GM18951 (cell line): ENCODE measurements around the gene SMOC2.
"Not testable (repeated sequence)": the region's sequence is repeated elsewhere in the genome, so short reads cannot be mapped to it uniquely, and the experiment has no call there.

Experiments
- POLR2A ChIP-seq: IDR thresholded peaks from 4 replicates; pipeline ENCODE4 v1.6.1; 2011; ENCODE audit warnings: mild to moderate bottlenecking; ENCODE audit not compliant: insufficient read length, insufficient read depth; ENCODE audit errors: extremely low read depth
- in situ Hi-C: fragments of 300-500 bp; cut with MboI; formaldehyde crosslinking; loops from one replicate; pipeline ENCODE4 v1.12.0; 2022; ENCODE audit warnings: low sequenced_read_pairs, mixed read lengths, inconsistent platforms; ENCODE audit not compliant: unreplicated experiment

The SMOC2 gene

GRCh38 chr6:168684906-168685305, 243.9 kb downstream of the SMOC2 start:
- no peak for TF ChIP-seq POLR2A
- in situ Hi-C loops: no loop called here

GRCh38 chr6:168686029-168686738, 245.2 kb downstream of the SMOC2 start:
- in situ Hi-C loops: no loop called here
- TF ChIP-seq POLR2A: no peak

DNA sequence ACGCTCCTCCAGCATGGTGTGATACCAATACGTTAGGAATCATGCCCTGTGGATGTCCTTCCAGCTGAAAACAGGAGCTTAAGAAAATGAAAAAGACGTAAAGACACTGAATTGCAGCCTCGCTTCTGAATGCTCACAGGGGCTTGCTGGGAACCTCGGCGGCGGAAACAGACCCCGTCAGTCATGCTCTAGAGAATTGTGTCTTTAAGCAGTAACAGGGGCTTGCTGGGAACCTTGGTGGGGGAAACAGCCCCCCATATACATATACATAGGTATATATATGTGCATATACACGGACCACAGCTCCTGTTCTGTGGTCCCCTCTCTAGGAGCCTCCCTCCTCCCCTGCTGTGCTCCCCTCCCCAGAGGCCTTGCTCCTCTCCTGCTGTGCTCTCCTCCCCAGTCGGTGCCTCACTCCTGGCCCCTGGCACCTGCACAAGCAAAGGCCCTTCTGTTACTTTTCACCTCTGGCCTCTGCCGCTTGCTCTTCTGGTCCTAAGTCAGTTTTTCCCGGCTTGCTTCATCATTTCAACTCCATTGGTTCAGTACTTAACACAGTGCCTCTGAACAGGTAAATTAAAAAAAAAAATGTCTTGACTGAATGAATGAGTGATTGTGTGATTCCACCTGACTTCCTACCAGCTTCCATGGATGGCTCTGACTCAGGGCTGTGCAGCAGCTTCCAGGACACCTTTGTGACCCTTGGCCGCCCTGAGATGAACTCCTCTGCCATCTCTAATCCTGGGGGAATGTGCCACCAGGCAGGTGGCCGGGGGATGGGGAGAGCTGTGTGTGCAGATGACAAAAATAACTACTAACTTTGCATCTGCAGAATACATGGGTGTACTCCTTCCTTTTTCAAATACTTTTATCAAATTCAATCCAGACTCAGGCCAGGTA, 246.1 kb downstream of the SMOC2 start:
- in situ Hi-C loops: no loop called here
- no peak for TF ChIP-seq POLR2A

- in situ Hi-C loops: no loop called here
- TF ChIP-seq POLR2A: no peak
Observed at GRCh38 chr6:168690271-168690670, 249.3 kb downstream of the SMOC2 start.

DNA sequence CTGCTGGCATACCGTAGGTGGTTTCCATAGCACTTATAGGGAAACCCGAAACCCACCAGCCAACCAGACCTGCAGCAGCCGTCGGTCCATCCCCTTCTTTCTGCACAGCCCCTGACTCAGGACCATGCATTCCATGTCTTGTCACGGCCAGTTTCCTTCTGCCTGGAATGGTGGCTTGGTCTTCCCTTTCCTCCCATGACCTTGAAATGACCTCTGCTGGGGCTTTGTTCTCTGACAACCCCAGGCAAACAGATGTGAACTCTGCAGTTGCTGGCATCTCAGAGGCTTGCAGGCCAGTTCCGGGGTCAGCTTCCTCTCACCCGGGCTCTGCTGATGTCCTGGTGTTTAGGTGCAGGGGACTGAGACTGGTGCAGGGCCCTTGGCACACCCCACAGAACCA, 250.8 kb downstream of the SMOC2 start:
- TF ChIP-seq POLR2A: no peak
- in situ Hi-C loops: no loop called here

GRCh38 chr6:168692193-168692914, 251.4 kb downstream of the SMOC2 start:
- in situ Hi-C loops: no loop called here
- no peak for TF ChIP-seq POLR2A

- in situ Hi-C loops: not testable (repeated sequence)
Observed at GRCh38 chr6:168692915-168693257, 251.9 kb downstream of the SMOC2 start.

- in situ Hi-C loops: not testable (repeated sequence)
Observed at GRCh38 chr6:168694797-168695196, 253.8 kb downstream of the SMOC2 start.

DNA sequence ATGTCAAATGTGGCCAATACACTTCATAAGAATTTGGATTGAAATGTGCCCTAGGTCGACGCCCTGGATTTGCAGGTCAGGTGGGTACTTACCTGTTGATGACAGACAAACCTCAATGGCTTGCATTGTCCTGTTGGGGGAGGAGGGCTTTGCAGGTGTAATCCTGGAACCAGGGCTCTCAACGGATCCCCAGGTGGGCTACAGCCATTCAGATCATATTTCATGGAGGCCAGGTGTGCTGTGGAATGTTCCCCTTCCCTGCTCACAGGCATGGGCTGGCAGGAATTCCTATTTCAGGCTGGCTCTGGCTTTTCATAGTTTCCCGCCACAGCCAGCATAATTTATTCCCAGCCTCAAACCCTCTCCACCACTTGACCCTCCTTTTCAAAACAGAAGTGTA, 254.7 kb downstream of the SMOC2 start:
- in situ Hi-C loops: no loop called here
- no peak for TF ChIP-seq POLR2A

DNA sequence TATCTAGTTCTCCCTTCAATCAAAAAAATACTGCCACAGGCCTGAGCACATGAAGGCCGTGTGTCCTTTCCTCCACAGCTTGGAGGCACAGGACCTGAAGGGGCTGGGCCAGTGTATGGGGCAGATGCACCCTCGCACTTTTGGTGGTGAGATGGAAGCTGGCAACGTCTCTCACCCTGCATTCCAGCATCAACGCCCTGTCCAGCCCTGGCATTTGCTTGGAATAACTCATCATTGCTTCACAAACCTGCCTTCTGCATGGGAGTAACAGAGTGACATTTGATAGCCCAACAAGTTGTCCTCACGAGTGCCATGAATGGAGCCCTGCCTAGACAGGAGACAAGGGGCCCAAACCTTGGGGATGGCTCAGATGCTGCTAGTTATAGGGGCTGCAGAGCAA, 257.9 kb downstream of the SMOC2 start:
- in situ Hi-C loops: no loop called here
- TF ChIP-seq POLR2A: no peak

GRCh38 chr6:168699631-168700295, 258.8 kb downstream of the SMOC2 start:
- TF ChIP-seq POLR2A: no peak
- in situ Hi-C loops: no loop called here

GRCh38 chr6:168700880-168701279, 259.9 kb downstream of the SMOC2 start:
- no peak for TF ChIP-seq POLR2A
- in situ Hi-C loops: no loop called here

GRCh38 chr6:168703990-168704389, 263.0 kb downstream of the SMOC2 start:
- in situ Hi-C loops: no loop called here
- TF ChIP-seq POLR2A: no peak
